ENCODE data around the gene ZWILCH. TPM values are rescaled to one million over a fixed set of nuclear protein-coding genes. Genes with fewer than 3 reads are reported as not detected.
"Not testable (repeated sequence)": the region's sequence is repeated elsewhere in the genome, so short reads cannot be mapped to it uniquely, and the experiment has no call there.

The ZWILCH gene
- total RNA-seq, 3 donors from 2014 or later (not counting 1 experiment from before 2014, with no cell fraction given), result 8.7 to 9.9 (median 9.7) TPM

- Histone ChIP-seq H3K36me3 (ENCODE audit: control insufficient read depth, insufficient read depth, low read length) (peaks cover 52% of the 10 kb centered on the region), H3K4me3 (ENCODE audit: low read length) (no peak overlapping the region), H3K27me3 (ENCODE audit: control insufficient read depth, insufficient read depth, low read length) (no peaks in the 10 kb centered on the region), H3K27ac (ENCODE audit: low read length) (no peak overlapping the region), H3K4me1 (ENCODE audit: control insufficient read depth, insufficient read depth, low read length) (peaks cover 26% of the 10 kb centered on the region), H3K9me3 (ENCODE audit: control insufficient read depth, insufficient read depth, low read length) (no peaks in the 10 kb centered on the region)
- intact Hi-C loops (cut with micrococcal nuclease), result no loop called here
- Mint-ChIP-seq H3K4me1 (peaks cover 41 to 48% of the 10 kb centered on the region in 2 donors), H3K27me3 (ENCODE audit: low read depth in 2 of 2) (no peaks in the 10 kb centered on the region), H3K27ac (peak overlapping the region in 1 of 2 donors; percentile 97), H3K4me3 (peak overlapping the region; percentile 100), H3K9me3 (no peaks in the 10 kb centered on the region), H3K36me3 (peaks cover 8% of the 10 kb centered on the region)
- ATAC-seq, result no peak
- 84% methylated on average over 10 of the region's 10 CpGs for WGBS (ENCODE audit: insufficient coverage)
- TF ChIP-seq CTCF (IDR thresholded peaks at IDR 0.05), result no peak
- DNase-seq, result peak in 1 of 2 donors; percentile 15
Measured at GRCh38 chr15:66502491-66502890, 2.6 kb upstream of the ZWILCH start.

GRCh38 chr15:66503041-66503648 is 2.0 kb upstream of the ZWILCH start:
- H3K9me3 ChIP-seq (ENCODE audit: control insufficient read depth, insufficient read depth, low read length); H3K9me3 Mint-ChIP-seq; H3K36me3 Mint-ChIP-seq; intact Hi-C loops (cut with micrococcal nuclease); ATAC-seq; H3K4me3 ChIP-seq (ENCODE audit: low read length); DNase-seq; H3K27ac ChIP-seq (ENCODE audit: low read length); H3K27me3 Mint-ChIP-seq (ENCODE audit: low read depth in 2 of 2); H3K27me3 ChIP-seq (ENCODE audit: control insufficient read depth, insufficient read depth, low read length): not testable (repeated sequence)
- H3K4me1 Mint-ChIP-seq, result peaks cover 36 to 43% of the 10 kb centered on the region in 2 donors
- WGBS (ENCODE audit: insufficient coverage), result 68% methylated on average over 11 of the region's 13 CpGs
- H3K27ac Mint-ChIP-seq, result peak overlapping the region in 1 of 2 donors; percentile 97
- H3K4me3 Mint-ChIP-seq, result peak overlapping the region; percentile 100
- Histone ChIP-seq H3K36me3 (ENCODE audit: control insufficient read depth, insufficient read depth, low read length) (peaks cover 50% of the 10 kb centered on the region), H3K4me1 (ENCODE audit: control insufficient read depth, insufficient read depth, low read length) (peaks cover 21% of the 10 kb centered on the region)

GRCh38 chr15:66503780-66504562 is 1.2 kb upstream of the ZWILCH start:
- DNase-seq, result no peak
- TF ChIP-seq CTCF (IDR thresholded peaks at IDR 0.05), result no peak
- Mint-ChIP-seq H3K4me3 (peak overlapping the region; percentile 100), H3K9me3 (no peaks in the 10 kb centered on the region), H3K4me1 (peaks cover 35 to 41% of the 10 kb centered on the region in 2 donors), H3K36me3 (peaks cover 8% of the 10 kb centered on the region), H3K27ac (peak overlapping the region; percentile 90 to 97), H3K27me3 (ENCODE audit: low read depth in 2 of 2) (no peaks in the 10 kb centered on the region)
- Histone ChIP-seq H3K9me3 (ENCODE audit: control insufficient read depth, insufficient read depth, low read length) (no peaks in the 10 kb centered on the region), H3K4me3 (ENCODE audit: low read length) (peak overlapping the region; percentile 92), H3K36me3 (ENCODE audit: control insufficient read depth, insufficient read depth, low read length) (peaks cover 42% of the 10 kb centered on the region), H3K27me3 (ENCODE audit: control insufficient read depth, insufficient read depth, low read length) (no peaks in the 10 kb centered on the region), H3K27ac (ENCODE audit: low read length) (peak overlapping the region; percentile 97), H3K4me1 (ENCODE audit: control insufficient read depth, insufficient read depth, low read length) (peaks cover 20% of the 10 kb centered on the region)
- WGBS (ENCODE audit: insufficient coverage), result under 1% methylated on average over 12 of the region's 12 CpGs
- no peak for ATAC-seq
- intact Hi-C loops (cut with micrococcal nuclease), result loop anchor here (2.0 kb wide), 2 partner anchors 117 to 147 kb away; partner anchors contain the start of genes MAP2K1 and TIPIN

- H3K9me3 ChIP-seq (ENCODE audit: control insufficient read depth, insufficient read depth, low read length), result no peaks in the 10 kb centered on the region
- Mint-ChIP-seq H3K27ac (peak overlapping the region; percentile 90 to 97), H3K4me1 (peaks cover 35 to 37% of the 10 kb centered on the region in 2 donors), H3K4me3 (peak overlapping the region; percentile 100), H3K27me3 (ENCODE audit: low read depth in 2 of 2) (no peaks in the 10 kb centered on the region), H3K9me3 (no peaks in the 10 kb centered on the region), H3K36me3 (peaks cover 1% of the 10 kb centered on the region)
- peak overlapping the region; percentile 92 for H3K4me3 ChIP-seq (ENCODE audit: low read length)
- H3K4me1 ChIP-seq (ENCODE audit: control insufficient read depth, insufficient read depth, low read length), result peaks cover 20% of the 10 kb centered on the region
- intact Hi-C loops (cut with micrococcal nuclease), result loop anchor here (1.0 to 2.0 kb wide), 3 partner anchors 8 to 149 kb away; partner anchors contain the start of genes MAP2K1, SNAPC5 and TIPIN
- peak overlapping the region; percentile 97 for H3K27ac ChIP-seq (ENCODE audit: low read length)
- DNase-seq (no peak), ATAC-seq (peak in 2 of 3 donors; percentile 9 to 16)
- no peaks in the 10 kb centered on the region for H3K27me3 ChIP-seq (ENCODE audit: control insufficient read depth, insufficient read depth, low read length)
- 0% methylated on average over 13 of the region's 13 CpGs for WGBS (ENCODE audit: insufficient coverage)
- no peak for TF ChIP-seq CTCF (IDR thresholded peaks at IDR 0.05)
- H3K36me3 ChIP-seq (ENCODE audit: control insufficient read depth, insufficient read depth, low read length), result peaks cover 28% of the 10 kb centered on the region
Measured at GRCh38 chr15:66505430-66505811, 295 bp downstream of the ZWILCH start.
